22Rv1 (cell line): ENCODE data around the gene ARHGEF4.

Experiments
- CTCF ChIP-seq: fragments of 450-650 bp; IDR thresholded peaks from 2 replicates; pipeline ENCODE4 v1.5.1; 2017; ENCODE audit warnings: mild to moderate bottlenecking
- ZFX ChIP-seq: fragments of 450-650 bp; IDR thresholded peaks from 2 replicates; pipeline ENCODE4 v1.6.1; 2017; ENCODE audit warnings: antibody characterized with exemption, borderline replicate concordance

- no peak for TF ChIP-seq CTCF
- TF ChIP-seq ZFX: no peak
Measured at GRCh38 chr2:130918393-130918792, 81.7 kb downstream of the ARHGEF4 start.
